Neuronal stem cell (in vitro differentiated cells): ENCODE results near the gene MZT2B.
"Not testable (repeated sequence)": the region's sequence is repeated elsewhere in the genome, so short reads cannot be mapped to it uniquely, and the experiment has no call there.

Experiments
- DNase-seq: peaks from one replicate; pipeline ENCODE4 v3.0.0-alpha.2; 2013; ENCODE audit warnings: low spot score
- H2AFZ ChIP-seq: one replicate; pipeline ENCODE4 v1.6.1; 2013; ENCODE audit warnings: mild to moderate bottlenecking, low read length, inconsistent platforms
- H2AK5ac ChIP-seq: 2 replicates; pipeline ENCODE4 v1.6.1; 2013; ENCODE audit warnings: low read depth, mild to moderate bottlenecking, inconsistent platforms, low read length, moderate library complexity, mixed read lengths
- H2BK120ac ChIP-seq: 2 replicates; pipeline ENCODE4 v1.6.1; 2013; ENCODE audit warnings: low read depth, mild to moderate bottlenecking, inconsistent platforms, low read length, moderate library complexity, mixed read lengths
- H2BK12ac ChIP-seq: one replicate; pipeline ENCODE4 v1.6.1; 2013; ENCODE audit warnings: low read length, inconsistent platforms
- H2BK15ac ChIP-seq: 2 replicates; pipeline ENCODE4 v1.6.1; 2013; ENCODE audit warnings: mild to moderate bottlenecking, low read length, inconsistent platforms, mixed read lengths
- H2BK5ac ChIP-seq: one replicate; pipeline ENCODE4 v1.6.1; 2013; ENCODE audit warnings: inconsistent platforms, mild to moderate bottlenecking, low read length, moderate library complexity
- H3K14ac ChIP-seq: one replicate; pipeline ENCODE4 v1.6.1; 2013; ENCODE audit warnings: low read length, inconsistent platforms
- H3K18ac ChIP-seq: 2 replicates; pipeline ENCODE4 v1.6.1; 2013; ENCODE audit warnings: low read length, inconsistent platforms
- H3K23ac ChIP-seq: 2 replicates; pipeline ENCODE4 v1.6.1; 2013; ENCODE audit warnings: low read depth, mild to moderate bottlenecking, mixed read lengths, low read length, inconsistent platforms; ENCODE audit not compliant: poor library complexity
- H3K27ac ChIP-seq: replicated peaks from 3 replicates; pipeline ENCODE4 v1.5.1; 2013; ENCODE audit warnings: low read length, inconsistent platforms
- H3K27me3 ChIP-seq, 3 experiments: 2 replicates each; pipeline ENCODE4 v1.6.1; 2013; ENCODE audit warnings: low read length in 3 of 3, mild to moderate bottlenecking in 2 of 3, inconsistent platforms in 1 of 3, low read depth in 1 of 3, mixed read lengths in 1 of 3, moderate library complexity in 1 of 3; ENCODE audit not compliant: control insufficient read depth in 3 of 3, insufficient read depth in 3 of 3
- H3K36me3 ChIP-seq, 2 donors: replicated peaks in 1 of 2; 2 replicates each; pipeline ENCODE4 v1.6.1; 2013; ENCODE audit warnings: low read length in 2 of 2; ENCODE audit not compliant: control insufficient read depth in 2 of 2, insufficient read depth in 2 of 2
- H3K4ac ChIP-seq: 2 replicates; pipeline ENCODE4 v1.6.1; 2013; ENCODE audit warnings: inconsistent platforms, mild to moderate bottlenecking, low read length, moderate library complexity
- H3K4me1 ChIP-seq, 2 donors: 1 replicate in 1 of 2; 2 replicates in 1 of 2; pipeline ENCODE4 v1.6.1; 2013; ENCODE audit warnings: low read length in 2 of 2, low read depth in 1 of 2; ENCODE audit not compliant: control insufficient read depth in 2 of 2, insufficient read depth in 1 of 2
- H3K4me2 ChIP-seq: one replicate; pipeline ENCODE4 v1.6.1; 2013; ENCODE audit warnings: mild to moderate bottlenecking, low read length, inconsistent platforms; ENCODE audit not compliant: insufficient read depth, poor library complexity, severe bottlenecking
- H3K4me3 ChIP-seq, 2 donors: 2 replicates each; pipeline ENCODE4 v1.5.1; 2013; ENCODE audit warnings: low read length in 2 of 2, mild to moderate bottlenecking in 2 of 2, inconsistent platforms in 1 of 2, moderate library complexity in 1 of 2
- H3K79me1 ChIP-seq: one replicate; pipeline ENCODE4 v1.6.1; 2013; ENCODE audit warnings: low read depth, mild to moderate bottlenecking, inconsistent platforms, low read length, moderate library complexity
- H3K9ac ChIP-seq: one replicate; pipeline ENCODE4 v1.6.1; 2013; ENCODE audit warnings: mild to moderate bottlenecking, low read depth, low read length, inconsistent platforms; ENCODE audit not compliant: poor library complexity
- H3K9me3 ChIP-seq, 2 donors: replicated peaks in 1 of 2; 2 replicates each; pipeline versions ENCODE3 to v1.6.1; 2013; ENCODE audit warnings: low read length in 2 of 2, mild to moderate bottlenecking in 2 of 2, inconsistent platforms in 1 of 2, low read depth in 1 of 2, mixed read lengths in 1 of 2, moderate library complexity in 1 of 2; ENCODE audit not compliant: control insufficient read depth in 2 of 2, insufficient read depth in 1 of 2
- H4K8ac ChIP-seq: one replicate; pipeline ENCODE4 v1.6.1; 2013; ENCODE audit warnings: low read depth, mild to moderate bottlenecking, inconsistent platforms, low read length, moderate library complexity
- H4K91ac ChIP-seq: one replicate; pipeline ENCODE4 v1.6.1; 2013; ENCODE audit warnings: low read length, low read depth, mild to moderate bottlenecking, inconsistent platforms; ENCODE audit not compliant: poor library complexity
- whole genome bisulfite sequencing, 2 donors: extraction: QIAGEN DNeasy Blood & Tissue Kit; methylation state at CpG; one replicate each; pipeline ENCODE4 v1.1.7; 2013; ENCODE audit warnings: missing lambda C conversion rate in 2 of 2, mixed read lengths in 1 of 2; ENCODE audit not compliant: insufficient read length in 2 of 2, insufficient replicate concordance in 1 of 2; ENCODE audit errors: extremely low coverage in 2 of 2; 5-methylcytosine and 5-hydroxymethylcytosine counted together

The MZT2B gene

DNA sequence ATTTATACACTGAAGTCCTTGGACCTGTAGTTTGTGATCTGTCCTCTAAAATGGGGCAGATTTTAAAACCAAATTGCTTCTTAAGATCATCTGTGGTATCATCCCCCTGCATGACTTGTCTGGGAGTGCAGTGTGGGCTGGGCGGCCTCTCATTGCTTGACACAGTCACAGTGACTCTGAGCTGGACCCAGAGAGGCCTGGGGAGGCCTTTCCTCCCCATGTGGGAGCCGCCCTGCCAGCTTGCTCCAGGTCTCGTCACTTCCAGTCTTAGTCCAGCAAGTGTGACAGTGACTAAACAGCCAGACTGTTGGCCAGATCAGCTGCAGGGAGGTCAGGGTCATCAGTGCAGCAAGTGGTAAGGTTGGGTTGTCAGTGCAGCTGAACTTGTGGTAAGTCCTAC, 21.1 kb downstream of the MZT2B start:
- H2AK5ac ChIP-seq, H2BK5ac ChIP-seq, H2BK15ac ChIP-seq, H3K4me3 ChIP-seq, H3K79me1 ChIP-seq, H2BK120ac ChIP-seq, H3K18ac ChIP-seq, H3K27me3 ChIP-seq, DNase-seq, H3K9ac ChIP-seq, H3K36me3 ChIP-seq, H3K4ac ChIP-seq, H2AFZ ChIP-seq, H4K8ac ChIP-seq, H3K27ac ChIP-seq, H4K91ac ChIP-seq, H2BK12ac ChIP-seq, H3K4me2 ChIP-seq, H3K23ac ChIP-seq, H3K14ac ChIP-seq, H3K9me3 ChIP-seq, H3K4me1 ChIP-seq: not testable (repeated sequence)
- no CpG with 5 or more reads among the region's 3 CpGs for WGBS, 2 donors

GRCh38 chr2:130207051-130207450, 25.0 kb downstream of the MZT2B start:
- not testable (repeated sequence) for H3K18ac ChIP-seq, H3K4me3 ChIP-seq, H3K14ac ChIP-seq, H3K27me3 ChIP-seq, H2BK15ac ChIP-seq, H3K4ac ChIP-seq, H3K4me2 ChIP-seq, DNase-seq, H3K79me1 ChIP-seq, H2BK12ac ChIP-seq, H3K27ac ChIP-seq, H3K23ac ChIP-seq, H2BK5ac ChIP-seq, H2BK120ac ChIP-seq, H4K8ac ChIP-seq, H3K9me3 ChIP-seq, H2AK5ac ChIP-seq, H3K4me1 ChIP-seq, H3K36me3 ChIP-seq, H2AFZ ChIP-seq, H4K91ac ChIP-seq, H3K9ac ChIP-seq
- WGBS, 2 donors: no CpG with 5 or more reads among the region's 13 CpGs

DNA sequence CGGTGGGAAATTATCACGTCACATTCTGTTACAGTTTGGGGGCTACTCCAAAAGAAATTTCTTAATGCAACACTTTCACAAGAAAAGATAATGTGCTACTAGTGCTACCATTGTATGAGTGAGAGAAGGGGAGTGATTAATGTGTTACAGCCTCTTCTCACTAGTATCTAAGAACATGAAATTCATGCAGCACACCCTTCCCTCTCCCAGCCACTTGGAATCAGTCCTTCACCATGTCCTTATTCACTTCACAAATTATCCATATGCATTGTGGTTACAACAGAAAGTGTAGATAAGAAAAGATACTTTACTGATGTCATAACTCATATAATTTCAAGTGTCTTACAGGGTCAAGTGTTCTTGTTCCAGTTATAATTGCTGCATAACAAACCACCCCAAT, 37.1 kb downstream of the MZT2B start:
- not testable (repeated sequence) for H3K9me3 ChIP-seq, H2AFZ ChIP-seq, H2AK5ac ChIP-seq, H3K27ac ChIP-seq, H3K79me1 ChIP-seq, H2BK5ac ChIP-seq, H3K4me3 ChIP-seq, H2BK15ac ChIP-seq, H3K4me1 ChIP-seq, H4K91ac ChIP-seq, H3K4me2 ChIP-seq, H2BK12ac ChIP-seq, H3K23ac ChIP-seq, H3K27me3 ChIP-seq, H4K8ac ChIP-seq, H3K14ac ChIP-seq, H3K18ac ChIP-seq, H3K4ac ChIP-seq, DNase-seq, H3K36me3 ChIP-seq, H3K9ac ChIP-seq, H2BK120ac ChIP-seq
- no CpG with 5 or more reads among the region's 2 CpGs for WGBS, 2 donors

DNA sequence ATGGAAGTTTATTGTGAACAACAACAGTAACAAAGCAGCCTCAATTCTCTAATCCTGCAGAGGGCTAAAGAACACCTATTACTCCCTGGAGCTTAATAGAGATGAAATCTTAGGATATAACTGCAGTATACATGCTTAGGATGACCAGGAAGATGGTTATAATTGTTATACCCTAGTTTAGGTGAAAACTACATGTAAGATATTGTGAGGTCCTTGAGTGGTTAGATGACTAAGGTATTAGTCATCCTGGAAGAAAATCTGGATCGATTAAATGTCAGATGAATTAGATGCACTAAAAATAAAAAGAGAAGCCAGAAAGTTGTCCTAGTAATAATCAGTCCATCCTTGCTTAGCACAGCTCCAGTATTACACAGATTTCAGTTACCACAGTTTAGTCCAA, 38.4 kb downstream of the MZT2B start:
- not testable (repeated sequence) for H3K4ac ChIP-seq, H2BK120ac ChIP-seq, H3K18ac ChIP-seq, H4K91ac ChIP-seq, H3K14ac ChIP-seq, H2BK5ac ChIP-seq, H4K8ac ChIP-seq, H2AFZ ChIP-seq, H3K9ac ChIP-seq, H3K9me3 ChIP-seq, H3K27me3 ChIP-seq, H3K4me3 ChIP-seq, H3K79me1 ChIP-seq, DNase-seq, H3K36me3 ChIP-seq, H2AK5ac ChIP-seq, H2BK15ac ChIP-seq, H3K4me2 ChIP-seq, H3K4me1 ChIP-seq, H3K23ac ChIP-seq, H2BK12ac ChIP-seq, H3K27ac ChIP-seq
- no CpG with 5 or more reads among the region's 1 CpG for WGBS, 2 donors
